CD4-positive, alpha-beta T cell treated with Interferon alpha-2 for 1 hour (primary cell): ENCODE data around the gene NPTX1.

Source experiments
- DNase-seq, 2 donors: peaks; one replicate each; pipeline ENCODE4 v3.0.0-alpha.2; 2020 to 2022

NPTX1 gene

GRCh38 chr17:80503031-80503430 is 26.6 kb upstream of the NPTX1 start:
- no peak for DNase-seq

GRCh38 chr17:80502578-80502877 is 26.1 kb upstream of the NPTX1 start:
- DNase-seq, result no peak

GRCh38 chr17:80501741-80502577 is 25.6 kb upstream of the NPTX1 start:
- no peak for DNase-seq

GRCh38 chr17:80499961-80500665 is 23.7 kb upstream of the NPTX1 start:
- DNase-seq, result no peak

GRCh38 chr17:80499560-80499959 is 23.2 kb upstream of the NPTX1 start:
- no peak for DNase-seq

- no peak for DNase-seq
Observed at GRCh38 chr17:80498920-80499410, 22.6 kb upstream of the NPTX1 start.

- DNase-seq, result no peak
Observed at GRCh38 chr17:80498242-80498919, 22.0 kb upstream of the NPTX1 start.

- DNase-seq, result no peak
Observed at GRCh38 chr17:80497726-80498241, 21.4 kb upstream of the NPTX1 start.

GRCh38 chr17:80494547-80494946 is 18.1 kb upstream of the NPTX1 start:
- DNase-seq, result no peak

GRCh38 chr17:80492343-80493136 is 16.1 kb upstream of the NPTX1 start:
- DNase-seq, result no peak

- no peak for DNase-seq
Observed at GRCh38 chr17:80491478-80492342, 15.3 kb upstream of the NPTX1 start.

GRCh38 chr17:80487511-80487910 is 11.1 kb upstream of the NPTX1 start:
- no peak for DNase-seq

GRCh38 chr17:80486692-80487091 is 10.3 kb upstream of the NPTX1 start:
- no peak for DNase-seq

GRCh38 chr17:80485846-80486245 is 9.4 kb upstream of the NPTX1 start:
- peak in 1 of 2 donors; percentile 28 for DNase-seq

- no peak for DNase-seq
Observed at GRCh38 chr17:80482555-80483308, 6.3 kb upstream of the NPTX1 start.

GRCh38 chr17:80482058-80482318 is 5.6 kb upstream of the NPTX1 start:
- no peak for DNase-seq

- DNase-seq, result no peak
Observed at GRCh38 chr17:80481284-80482057, 5.1 kb upstream of the NPTX1 start.

GRCh38 chr17:80480248-80480647 is 3.8 kb upstream of the NPTX1 start:
- DNase-seq, result no peak

GRCh38 chr17:80479246-80479566 is 2.8 kb upstream of the NPTX1 start:
- no peak for DNase-seq

- DNase-seq, result no peak
Observed at GRCh38 chr17:80478487-80479245, 2.3 kb upstream of the NPTX1 start.
